ENCODE results near the gene KCNQ4. TPM values are rescaled to one million over a fixed set of nuclear protein-coding genes. Genes with fewer than 3 reads are reported as not detected.

The KCNQ4 gene
- 1.2 TPM for total RNA-seq
- polyA plus RNA-seq (ENCODE audit: insufficient read depth, low read depth, low replicate concordance) = 0.65 TPM
- long read RNA-seq, donor 1 = 0 reads
- long read RNA-seq, donor 2 = 0 reads
- long read RNA-seq, donor 3 = 0 reads
- long read RNA-seq, donor 4 = 0 reads
- long read RNA-seq, donor 5 = 0 reads
- long read RNA-seq, donor 6 = 0 reads
- long read RNA-seq, donor 7, partial matches to known transcripts = 1 of 1 reads
- long read RNA-seq, donor 7, other reads (novel, unspliced or antisense) = 0 of 1 reads
- long read RNA-seq, donor 8 = 0 reads
- long read RNA-seq, donor 9 = 0 reads
- long read RNA-seq, donor 10 = 0 reads

DNA sequence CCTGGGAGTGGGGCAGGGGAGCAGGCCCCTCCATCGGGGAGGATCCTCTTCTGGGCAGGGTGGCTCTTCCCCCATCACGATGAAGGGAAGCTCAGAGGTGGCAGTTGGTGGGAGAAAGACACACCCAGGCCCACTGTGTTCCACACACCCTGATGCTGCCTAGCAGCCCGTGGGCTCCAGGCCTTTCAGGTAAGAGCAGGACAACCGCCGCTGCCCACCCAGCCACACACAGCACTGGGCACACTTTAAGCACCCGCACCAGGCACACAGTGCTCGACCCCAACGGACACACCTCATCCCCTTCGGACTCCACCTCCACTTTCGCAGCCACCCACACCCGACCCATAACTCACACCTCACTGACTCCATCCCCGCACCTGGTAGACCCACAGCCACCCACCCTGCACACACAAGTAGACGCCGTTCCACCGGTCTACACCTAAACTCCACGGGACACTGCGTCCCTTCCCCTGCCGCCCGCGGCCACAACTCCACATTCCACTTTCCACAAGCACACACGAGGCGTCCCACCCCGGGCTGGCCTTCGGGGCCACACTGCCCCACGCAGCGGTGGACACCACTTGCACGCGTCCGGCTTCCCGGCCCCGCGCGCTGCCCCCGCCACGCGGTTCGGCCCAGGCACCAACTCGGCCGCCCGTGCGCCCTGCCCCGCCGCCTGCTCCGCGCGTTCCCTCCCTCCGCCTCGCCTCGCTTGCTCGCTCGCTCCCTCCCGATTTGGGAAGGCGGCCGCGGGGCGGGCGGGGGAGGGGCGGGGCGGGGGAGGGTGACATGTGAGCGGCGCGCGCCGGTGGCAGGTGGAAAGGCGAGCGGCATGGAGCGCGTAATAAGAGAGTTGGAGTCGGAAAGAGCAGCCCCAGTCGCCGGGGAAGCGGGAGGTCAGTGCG is at the start of gene KCNQ4:
Gene KCNQ4, plus strand, starts transcription at position 787 of the 905 bp plus-strand sequence. CDS start 307 bp downstream, outside the sequence.
- intact Hi-C loops (cut with DNase I) = no loop called here
- TF ChIP-seq, protein P1, sequence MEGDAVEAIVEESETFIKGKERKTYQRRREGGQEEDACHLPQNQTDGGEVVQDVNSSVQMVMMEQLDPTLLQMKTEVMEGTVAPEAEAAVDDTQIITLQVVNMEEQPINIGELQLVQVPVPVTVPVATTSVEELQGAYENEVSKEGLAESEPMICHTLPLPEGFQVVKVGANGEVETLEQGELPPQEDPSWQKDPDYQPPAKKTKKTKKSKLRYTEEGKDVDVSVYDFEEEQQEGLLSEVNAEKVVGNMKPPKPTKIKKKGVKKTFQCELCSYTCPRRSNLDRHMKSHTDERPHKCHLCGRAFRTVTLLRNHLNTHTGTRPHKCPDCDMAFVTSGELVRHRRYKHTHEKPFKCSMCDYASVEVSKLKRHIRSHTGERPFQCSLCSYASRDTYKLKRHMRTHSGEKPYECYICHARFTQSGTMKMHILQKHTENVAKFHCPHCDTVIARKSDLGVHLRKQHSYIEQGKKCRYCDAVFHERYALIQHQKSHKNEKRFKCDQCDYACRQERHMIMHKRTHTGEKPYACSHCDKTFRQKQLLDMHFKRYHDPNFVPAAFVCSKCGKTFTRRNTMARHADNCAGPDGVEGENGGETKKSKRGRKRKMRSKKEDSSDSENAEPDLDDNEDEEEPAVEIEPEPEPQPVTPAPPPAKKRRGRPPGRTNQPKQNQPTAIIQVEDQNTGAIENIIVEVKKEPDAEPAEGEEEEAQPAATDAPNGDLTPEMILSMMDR (IDR thresholded peaks at IDR 0.05; ENCODE audit: borderline replicate concordance, extremely low read depth, insufficient read depth) = no peak
- Histone ChIP-seq H3K27me3 (ENCODE audit: control insufficient read depth, insufficient read depth, low read length) (no peaks in the 10 kb centered on the region), H3K36me3 (ENCODE audit: control insufficient read depth in 2 of 3, insufficient read depth in 3 of 3, low read length in 3 of 3) (no peaks in the 10 kb centered on the region), H3K9me3 (ENCODE audit: control insufficient read depth in 2 of 3, insufficient read depth in 1 of 3, low read length in 3 of 3) (no peaks in the 10 kb centered on the region), H3K4me1 (ENCODE audit: control insufficient read depth in 2 of 3, insufficient read depth in 2 of 3, low read depth in 1 of 3, low read length in 3 of 3) (peaks cover 0 to 9% (median 0%) of the 10 kb centered on the region in 3 donors), H3K27ac (ENCODE audit: low read depth in 2 of 2, low read length in 2 of 2) (no peak within 1 kb of the TSS), H3K9ac (ENCODE audit: low read length in 3 of 3) (peak within 1 kb of the TSS in 1 of 3 donors; percentile 34), H3K4me3 (ENCODE audit: low read length in 3 of 3) (peak within 1 kb of the TSS; percentile 20 to 52 (median 33))
- no peak for FAIRE-seq
- peak; percentile 74 to 91 (median 87) for DNase-seq

DNA sequence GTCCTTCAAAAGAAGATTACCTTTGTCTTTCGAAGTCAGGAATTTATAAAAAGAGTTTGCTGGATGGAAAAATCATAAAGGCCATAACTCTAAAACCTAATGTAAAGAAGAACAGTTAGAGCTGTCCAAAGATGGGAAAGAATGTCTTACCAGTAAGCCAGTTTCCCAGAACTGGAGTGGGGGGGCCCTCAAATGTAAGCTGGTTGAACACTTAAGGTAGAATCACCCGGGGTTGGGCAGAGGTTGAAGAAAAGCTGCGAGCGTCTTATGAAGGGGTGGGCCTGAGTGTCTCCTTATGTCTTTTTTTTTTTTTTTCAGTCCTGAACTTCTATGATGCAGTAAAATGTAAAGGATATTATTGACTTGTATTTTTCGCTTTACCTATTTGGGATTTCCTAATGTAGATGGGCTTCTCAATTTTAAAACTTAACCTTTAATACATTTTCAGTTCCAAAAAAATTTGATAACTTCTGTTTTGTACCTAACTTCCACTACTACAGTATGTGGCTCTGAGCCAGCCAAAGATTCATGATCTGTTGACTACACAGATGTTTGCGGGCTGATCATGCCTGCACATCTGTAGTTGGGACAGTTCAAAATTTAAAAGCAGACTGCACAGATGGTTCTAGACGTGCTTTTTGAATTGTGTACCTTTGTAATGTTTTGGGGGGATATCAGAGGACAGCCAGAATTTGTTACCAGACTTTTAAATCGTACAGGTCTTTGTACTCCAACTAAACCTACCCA is 48.5 kb upstream of the KCNQ4 start:
- no peak overlapping the region for H3K27ac ChIP-seq (ENCODE audit: low read depth in 2 of 2, low read length in 2 of 2)
- no peaks in the 10 kb centered on the region for H3K27me3 ChIP-seq (ENCODE audit: control insufficient read depth, insufficient read depth, low read length)
- H3K4me3 ChIP-seq (ENCODE audit: low read length in 3 of 3) = no peak overlapping the region
- DNase-seq = no peak
- TF ChIP-seq, protein P1 (IDR thresholded peaks at IDR 0.05; ENCODE audit: borderline replicate concordance, extremely low read depth, insufficient read depth) = no peak
- peaks cover 7 to 13% (median 10%) of the 10 kb centered on the region in 3 donors for H3K36me3 ChIP-seq (ENCODE audit: control insufficient read depth in 2 of 3, insufficient read depth in 3 of 3, low read length in 3 of 3)
- H3K9me3 ChIP-seq (ENCODE audit: control insufficient read depth in 2 of 3, insufficient read depth in 1 of 3, low read length in 3 of 3) = no peaks in the 10 kb centered on the region
- FAIRE-seq = no peak
- intact Hi-C loops (cut with DNase I) = no loop called here
- peaks cover 2 to 9% (median 5%) of the 10 kb centered on the region in 3 donors for H3K4me1 ChIP-seq (ENCODE audit: control insufficient read depth in 2 of 3, insufficient read depth in 2 of 3, low read depth in 1 of 3, low read length in 3 of 3)
- no peak overlapping the region for H3K9ac ChIP-seq (ENCODE audit: low read length in 3 of 3)

DNA sequence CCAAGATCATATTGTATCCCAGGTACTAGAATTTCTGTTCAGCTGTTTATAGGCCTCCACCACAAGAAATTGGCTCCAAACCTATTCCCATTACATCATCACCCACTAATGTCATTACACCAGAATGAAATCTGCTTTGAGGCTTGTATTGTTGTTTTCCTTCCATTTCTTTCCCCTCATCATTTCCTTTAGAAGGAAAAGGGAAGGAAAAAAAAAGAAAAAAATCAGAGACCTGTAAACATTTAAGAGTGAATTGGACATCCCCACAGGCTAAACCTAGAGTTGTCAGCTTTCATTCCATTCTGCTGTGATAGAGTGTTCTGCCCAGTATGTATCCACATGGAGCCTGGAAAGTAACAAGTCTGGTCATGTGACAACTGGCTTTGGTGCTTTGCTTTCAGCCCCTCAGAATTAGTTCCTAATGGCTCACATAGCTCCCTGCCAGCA is 47.5 kb upstream of the KCNQ4 start:
- Histone ChIP-seq H3K4me1 (ENCODE audit: control insufficient read depth in 2 of 3, insufficient read depth in 2 of 3, low read depth in 1 of 3, low read length in 3 of 3) (peaks cover 2 to 13% (median 9%) of the 10 kb centered on the region in 3 donors), H3K9me3 (ENCODE audit: control insufficient read depth in 2 of 3, insufficient read depth in 1 of 3, low read length in 3 of 3) (no peaks in the 10 kb centered on the region), H3K4me3 (ENCODE audit: low read length in 3 of 3) (no peak overlapping the region), H3K36me3 (ENCODE audit: control insufficient read depth in 2 of 3, insufficient read depth in 3 of 3, low read length in 3 of 3) (peaks cover 7 to 13% (median 10%) of the 10 kb centered on the region in 3 donors), H3K27ac (ENCODE audit: low read depth in 2 of 2, low read length in 2 of 2) (no peak overlapping the region), H3K27me3 (ENCODE audit: control insufficient read depth, insufficient read depth, low read length) (no peaks in the 10 kb centered on the region), H3K9ac (ENCODE audit: low read length in 3 of 3) (no peak overlapping the region)
- FAIRE-seq (no peak), DNase-seq (no peak)
- intact Hi-C loops (cut with DNase I) = no loop called here
- TF ChIP-seq, protein P1 (IDR thresholded peaks at IDR 0.05; ENCODE audit: borderline replicate concordance, extremely low read depth, insufficient read depth) = no peak

Measured in kidney (tissue), 22 donors.